Gastroesophageal sphincter (tissue), 4 donors: Measurements from ENCODE around the gene PCSK5. TPM values are rescaled to one million over a fixed set of nuclear protein-coding genes. Genes with fewer than 3 reads are reported as not detected.

Experiments used
- ATAC-seq: fragments of 150-250 bp; one replicate; pipeline ENCODE4 v1.9.1; 2016; ENCODE audit warnings: mild to moderate bottlenecking, moderate library complexity
- H3K27ac ChIP-seq, 4 donors: fragments of 200-600 bp; sonication (generic) in 3 of 4; 1 replicate in 3 of 4; 2 replicates in 1 of 4; pipeline ENCODE4 v1.5.1; 2016 to 2019
- H3K27me3 ChIP-seq: fragments of 200-600 bp; sonication (generic); one replicate; pipeline ENCODE4 v1.5.1; 2019
- H3K36me3 ChIP-seq, 2 donors: fragments of 200-600 bp; sonication (generic); one replicate each; pipeline ENCODE4 v1.5.1; 2019; ENCODE audit warnings: control low read depth in 1 of 2
- H3K4me1 ChIP-seq, 3 donors: fragments of 200-600 bp; sonication (generic); 1 replicate in 2 of 3; 2 replicates in 1 of 3; pipeline ENCODE4 v1.5.1; 2016 to 2019; ENCODE audit warnings: control low read depth in 2 of 3
- H3K4me3 ChIP-seq, 2 donors: fragments of 200-600 bp; sonication (generic); one replicate each; pipeline ENCODE4 v1.5.1; 2019; ENCODE audit warnings: mild to moderate bottlenecking in 1 of 2, moderate library complexity in 1 of 2
- H3K9me3 ChIP-seq, 3 donors: fragments of 200-600 bp; sonication (generic); one replicate each; pipeline ENCODE4 v1.5.1; 2017 to 2019; ENCODE audit warnings: control low read depth in 2 of 3
- EP300 ChIP-seq: sonication (generic); formaldehyde crosslinking; IDR thresholded peaks from one replicate; pipeline ENCODE4 v1.6.1; 2017; ENCODE audit warnings: antibody characterized with exemption, mild to moderate bottlenecking
- POLR2A ChIP-seq, 2 donors: fragments of 450-650 bp; IDR thresholded peaks; one replicate each; pipeline ENCODE4 v1.6.1; 2017; ENCODE audit warnings: antibody characterized with exemption in 2 of 2, mild to moderate bottlenecking in 2 of 2, moderate library complexity in 1 of 2
- POLR2AphosphoS5 ChIP-seq: sonication (generic); formaldehyde crosslinking; IDR thresholded peaks from one replicate; pipeline ENCODE4 v1.6.1; 2017; ENCODE audit warnings: antibody characterized with exemption
- WGBS, 2 donors: methylation state at CpG; one replicate each; pipeline ENCODE4 v1.1.5; 2018; ENCODE audit warnings: low coverage in 1 of 2; 5-methylcytosine and 5-hydroxymethylcytosine counted together
- total RNA-seq, 4 donors: library from RNA; depleted of rRNA; stranded (reverse); fragments of >200 nt; gene quantifications; one replicate each; pipeline ENCODE4 v1.1.0, GENCODE V29; 2016
- TF ChIP-seq, protein P1 (sequence below), 4 experiments: fragments of 200-600 bp in 2 of 4; fragments of 450-650 bp in 2 of 4; sonication (generic) in 1 of 4; IDR thresholded peaks; one replicate each; pipeline ENCODE4 v1.5.1; 2017 to 2019; ENCODE audit warnings: antibody characterized with exemption in 4 of 4, mild to moderate bottlenecking in 2 of 4, moderate library complexity in 2 of 4

The PCSK5 gene
- total RNA-seq, 4 donors from 2014 or later, result 20.1 to 37.3 (median 28.1) TPM

- H3K36me3 ChIP-seq, result no peaks in the 10 kb centered on the region
- H3K27ac ChIP-seq, result no peak overlapping the region
- H3K4me1 ChIP-seq, result no peaks in the 10 kb centered on the region
- no peak overlapping the region for H3K4me3 ChIP-seq
- no peaks in the 10 kb centered on the region for H3K9me3 ChIP-seq
- TF ChIP-seq, protein P1, sequence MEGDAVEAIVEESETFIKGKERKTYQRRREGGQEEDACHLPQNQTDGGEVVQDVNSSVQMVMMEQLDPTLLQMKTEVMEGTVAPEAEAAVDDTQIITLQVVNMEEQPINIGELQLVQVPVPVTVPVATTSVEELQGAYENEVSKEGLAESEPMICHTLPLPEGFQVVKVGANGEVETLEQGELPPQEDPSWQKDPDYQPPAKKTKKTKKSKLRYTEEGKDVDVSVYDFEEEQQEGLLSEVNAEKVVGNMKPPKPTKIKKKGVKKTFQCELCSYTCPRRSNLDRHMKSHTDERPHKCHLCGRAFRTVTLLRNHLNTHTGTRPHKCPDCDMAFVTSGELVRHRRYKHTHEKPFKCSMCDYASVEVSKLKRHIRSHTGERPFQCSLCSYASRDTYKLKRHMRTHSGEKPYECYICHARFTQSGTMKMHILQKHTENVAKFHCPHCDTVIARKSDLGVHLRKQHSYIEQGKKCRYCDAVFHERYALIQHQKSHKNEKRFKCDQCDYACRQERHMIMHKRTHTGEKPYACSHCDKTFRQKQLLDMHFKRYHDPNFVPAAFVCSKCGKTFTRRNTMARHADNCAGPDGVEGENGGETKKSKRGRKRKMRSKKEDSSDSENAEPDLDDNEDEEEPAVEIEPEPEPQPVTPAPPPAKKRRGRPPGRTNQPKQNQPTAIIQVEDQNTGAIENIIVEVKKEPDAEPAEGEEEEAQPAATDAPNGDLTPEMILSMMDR (IDR thresholded peaks at IDR 0.05), result no peak
- H3K27me3 ChIP-seq, result no peaks in the 10 kb centered on the region
- ATAC-seq, result no peak
- 86 to 100% methylated on average over 2 of the region's 4 CpGs for WGBS, 2 donors
Measured at GRCh38 chr9:76200745-76201144, 310.3 kb downstream of the PCSK5 start.

DNA sequence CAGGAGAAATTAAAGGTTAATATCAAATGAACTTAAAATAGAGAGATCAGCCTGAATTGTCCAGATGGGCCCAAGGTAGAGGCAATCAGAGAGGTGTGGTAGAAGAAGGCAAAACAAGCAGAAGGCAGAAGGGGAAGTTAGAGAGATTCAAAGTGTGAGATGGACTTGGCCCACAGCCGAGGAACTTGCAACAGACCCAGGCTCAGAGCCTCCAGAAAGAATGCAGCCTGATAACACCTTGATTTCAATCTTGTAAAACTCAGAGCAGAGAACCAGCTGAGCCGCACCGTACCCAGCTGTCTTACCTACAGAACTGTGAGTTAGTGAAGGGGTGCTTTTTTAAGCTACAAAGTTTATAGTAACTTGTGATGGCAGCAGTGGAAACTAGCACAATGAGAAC is 312.9 kb downstream of the PCSK5 start:
- no peak for ATAC-seq

GRCh38 chr9:76206821-76207220 is 316.3 kb downstream of the PCSK5 start:
- Histone ChIP-seq H3K4me1 (no peaks in the 10 kb centered on the region), H3K4me3 (no peak overlapping the region), H3K9me3 (no peaks in the 10 kb centered on the region), H3K27me3 (no peaks in the 10 kb centered on the region), H3K36me3 (no peaks in the 10 kb centered on the region), H3K27ac (no peak overlapping the region)
- 14 to 56% methylated on average over 1 of the region's 1 CpG for WGBS, 2 donors
- TF ChIP-seq POLR2AphosphoS5, result no peak
- TF ChIP-seq, protein P1 (IDR thresholded peaks at IDR 0.05), result no peak
- no peak for TF ChIP-seq POLR2A (IDR thresholded peaks at IDR 0.05)
- no peak for TF ChIP-seq EP300
- ATAC-seq, result no peak

More for the DNA sequence above, 312.9 kb downstream of the PCSK5 start:
- Histone ChIP-seq H3K4me1 (no peaks in the 10 kb centered on the region), H3K4me3 (no peak overlapping the region), H3K36me3 (no peaks in the 10 kb centered on the region), H3K9me3 (no peaks in the 10 kb centered on the region), H3K27me3 (no peaks in the 10 kb centered on the region), H3K27ac (no peak overlapping the region)
- TF ChIP-seq, protein P1 (IDR thresholded peaks at IDR 0.05), result no peak
- TF ChIP-seq POLR2A (IDR thresholded peaks at IDR 0.05) (no peak), EP300 (no peak), POLR2AphosphoS5 (no peak)
- WGBS, 2 donors, result 65 to 79% methylated on average over 3 of the region's 3 CpGs

DNA sequence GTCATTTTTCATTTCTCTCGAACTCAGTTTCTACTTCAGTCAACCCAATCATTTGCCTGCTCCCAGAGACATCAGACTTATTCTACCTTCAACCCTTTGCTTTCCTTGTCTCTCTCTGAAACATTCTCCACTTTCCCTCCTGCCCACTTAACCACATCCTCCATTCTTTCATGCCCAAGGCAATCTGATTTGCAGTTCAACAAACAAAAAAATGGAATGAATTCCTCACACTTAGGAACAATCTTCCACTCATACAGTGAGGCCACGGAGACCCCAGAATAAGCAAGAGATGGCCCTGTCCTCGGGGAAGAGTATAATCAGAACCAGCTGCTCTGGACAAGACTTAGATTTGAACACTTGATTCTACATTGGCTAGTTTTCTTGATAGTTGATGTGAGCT is 323.3 kb downstream of the PCSK5 start:
- H3K27me3 ChIP-seq, result no peaks in the 10 kb centered on the region
- 89 to 100% methylated on average over 1 to 3 of the region's 3 CpGs for WGBS, 2 donors
- no peaks in the 10 kb centered on the region for H3K4me1 ChIP-seq
- no peak overlapping the region for H3K4me3 ChIP-seq
- TF ChIP-seq POLR2AphosphoS5 (no peak), POLR2A (IDR thresholded peaks at IDR 0.05) (no peak), EP300 (no peak)
- TF ChIP-seq, protein P1 (IDR thresholded peaks at IDR 0.05), result no peak
- ATAC-seq, result no peak
- no peaks in the 10 kb centered on the region for H3K9me3 ChIP-seq
- H3K36me3 ChIP-seq, result no peaks in the 10 kb centered on the region
- no peak overlapping the region for H3K27ac ChIP-seq

DNA sequence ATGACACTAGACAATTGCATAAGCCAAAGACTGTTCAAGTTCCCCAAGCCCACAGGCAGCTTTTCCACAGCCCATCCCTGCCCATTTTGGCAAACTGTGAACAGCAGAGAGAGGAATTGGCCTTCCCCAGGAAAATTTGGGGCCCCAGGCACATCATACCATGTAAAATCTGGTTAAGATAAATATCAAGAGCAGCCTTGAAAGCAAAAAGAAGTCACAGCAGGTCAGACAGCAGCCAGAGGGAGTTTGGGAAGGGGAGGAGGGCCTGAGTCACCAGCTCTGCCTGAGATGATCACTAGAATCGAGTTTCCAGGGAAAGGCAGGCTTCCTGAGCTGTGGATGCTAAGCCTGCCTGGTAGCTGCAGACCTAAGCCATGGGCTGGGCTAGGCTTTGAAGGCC is 324.6 kb downstream of the PCSK5 start:
- H3K4me1 ChIP-seq, result no peaks in the 10 kb centered on the region
- no peaks in the 10 kb centered on the region for H3K27me3 ChIP-seq
- H3K36me3 ChIP-seq, result no peaks in the 10 kb centered on the region
- no peaks in the 10 kb centered on the region for H3K9me3 ChIP-seq
- H3K4me3 ChIP-seq, result no peak overlapping the region
- no peak for ATAC-seq
- H3K27ac ChIP-seq, result peak overlapping the region in 2 of 4 donors; percentile 54 to 56
- WGBS, 2 donors, result 0 to 40% methylated on average over 1 of the region's 1 CpG
- TF ChIP-seq, protein P1 (IDR thresholded peaks at IDR 0.05), result peak in 1 of 4 experiments; percentile 11
- TF ChIP-seq EP300, result no peak
